Activated CD8-positive, alpha-beta memory T cell treated with anti-CD3 and anti-CD28 coated beads for 48 hours (primary cell): ENCODE measurements around the gene CCP110.

Experiments used
- DNase-seq, 3 experiments: peaks; one replicate each; pipeline ENCODE4 v3.0.0-alpha.2; 2020; ENCODE audit warnings: low read depth in 2 of 3, low spot score in 2 of 3

The CCP110 gene

DNA sequence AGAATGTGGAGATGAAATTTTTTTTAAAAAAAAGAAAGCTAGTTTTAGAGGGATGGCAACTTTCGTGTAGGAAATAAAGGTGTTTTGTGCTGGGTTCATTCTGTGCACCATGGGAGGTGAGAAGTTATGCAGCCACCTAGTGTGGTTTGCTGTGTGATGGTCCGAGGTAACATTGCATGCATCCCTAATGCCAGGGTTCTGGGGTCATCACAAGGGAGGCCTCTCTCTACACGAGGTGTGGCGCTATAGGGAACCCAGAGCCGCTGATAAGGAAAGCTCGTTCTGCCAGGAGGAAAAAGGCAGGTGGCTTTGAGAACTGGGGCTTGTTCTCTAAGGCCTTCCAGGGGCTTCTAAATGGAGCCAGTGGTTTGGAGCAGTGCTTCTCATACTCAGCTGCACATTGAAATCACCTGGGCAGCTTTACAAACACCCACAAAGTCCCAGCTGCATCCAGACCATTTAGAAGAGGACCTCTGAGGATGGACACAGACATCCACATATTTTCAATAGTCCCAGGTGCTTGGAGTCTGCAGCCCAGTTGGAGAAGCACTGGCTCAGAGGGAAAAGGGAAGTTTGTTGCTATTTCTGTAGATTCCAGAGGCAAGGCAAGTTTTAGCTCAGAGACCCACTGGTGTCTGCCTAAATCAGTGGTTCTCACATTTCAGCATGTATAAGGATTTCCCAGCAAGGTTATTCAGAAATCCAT lies 75.2 kb downstream of the CCP110 start:
- DNase-seq = no peak

DNA sequence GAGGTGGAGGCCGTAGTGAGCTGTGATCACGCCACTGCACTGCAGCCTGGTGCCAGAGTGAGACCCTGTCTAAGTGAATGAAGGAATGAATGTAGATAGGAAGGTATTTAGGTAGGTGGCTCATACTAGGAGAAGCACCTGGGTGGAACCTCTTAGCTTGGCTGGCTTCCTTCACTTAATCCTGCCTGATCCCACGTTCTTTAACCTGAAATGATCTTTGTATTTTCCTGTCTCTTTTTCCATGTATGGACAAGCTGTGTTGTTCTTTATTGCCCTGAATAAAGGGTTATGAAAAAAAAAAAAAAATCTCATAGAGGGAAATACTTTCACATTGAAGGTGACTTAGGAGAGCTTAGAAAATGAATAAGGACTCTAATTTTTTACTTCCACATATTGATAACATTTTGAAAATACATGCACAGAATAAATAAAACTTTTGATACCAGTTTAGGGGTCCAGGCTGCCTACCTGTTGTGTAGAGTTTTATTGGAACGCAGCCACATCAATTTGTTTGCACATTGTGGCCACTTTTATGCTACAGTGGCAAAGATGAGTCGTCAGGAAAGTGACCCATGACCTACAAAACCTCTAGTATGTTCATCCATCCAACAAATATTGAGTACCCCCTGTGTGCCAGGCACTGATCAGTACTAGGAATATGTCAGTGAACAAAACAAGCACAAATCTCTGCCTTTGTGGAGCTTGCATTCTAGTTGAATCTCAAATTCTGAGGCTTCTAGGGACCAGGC lies 76.4 kb downstream of the CCP110 start:
- no peak for DNase-seq

DNA sequence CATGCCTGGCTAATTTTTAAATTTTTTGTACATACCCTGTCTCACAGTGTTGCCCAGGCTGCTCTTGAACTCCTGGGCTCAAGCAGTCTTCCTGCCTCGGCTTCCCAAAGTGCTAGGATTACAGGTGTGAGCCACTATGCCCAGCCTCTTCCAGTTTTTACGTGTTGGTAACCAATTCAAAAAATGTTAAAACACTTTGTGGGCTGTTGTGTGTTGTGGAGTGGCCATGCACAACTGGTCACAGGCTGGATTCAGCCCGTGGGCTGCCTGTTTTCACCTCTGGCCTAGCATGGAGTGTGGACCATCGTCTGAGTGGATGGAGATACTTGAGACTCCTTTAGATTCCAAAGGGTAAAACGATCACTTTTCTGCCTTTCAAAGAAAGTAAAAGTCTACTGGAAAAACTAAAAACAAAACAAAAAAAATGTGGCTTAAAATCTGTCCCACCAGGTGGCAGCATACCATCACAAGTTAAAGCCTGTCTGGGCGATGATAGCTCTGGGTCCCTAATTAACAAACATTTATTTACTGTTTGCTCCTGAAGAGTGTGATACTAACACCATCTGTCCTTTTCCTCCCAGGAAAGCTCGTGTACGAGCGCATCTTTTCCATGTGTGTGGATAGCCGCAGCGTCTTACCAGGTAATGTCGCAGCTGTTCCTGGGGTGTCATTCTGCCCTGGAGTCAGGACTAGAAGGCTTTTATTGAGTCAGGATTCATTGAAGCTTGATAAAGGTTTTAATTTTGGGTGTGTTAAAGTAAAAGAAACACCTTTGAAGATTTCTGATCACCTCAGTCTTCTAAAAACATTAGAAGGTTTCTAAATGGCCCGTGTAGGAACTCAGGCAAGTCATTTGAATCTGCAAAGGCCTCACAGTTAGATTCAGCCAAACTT lies 77.6 kb downstream of the CCP110 start:
- DNase-seq = no peak
